Stimulated activated naive CD8-positive, alpha-beta T cell treated with anti-CD3 and anti-CD28 coated beads, Interleukin-15, Interleukin-2, amounts not matched to agents 100 U/mL and 50 U/mL, for 24 hours (primary cell): Measurements from ENCODE around the gene COX11.

ENCODE experiments used
- ATAC-seq: fragments of 150-1000 bp; cut with Tn5 transposase; one replicate; pipeline ENCODE4 v1.10.0; 2021
- DNase-seq: peaks from one replicate; pipeline ENCODE4 v3.0.0; 2021

Gene COX11

GRCh38 chr17:54968262-54968987, at the start of gene COX11, which contains the start of gene STXBP4:
Gene COX11, minus strand, starts transcription at chr17:54968654. Its CDS starts 8 bp downstream, at chr17:54968646.
Gene STXBP4, plus strand, starts transcription at chr17:54968765. Its CDS starts 17,455 bp downstream, at chr17:54986220.
- ATAC-seq (peak; percentile 95), DNase-seq (peak; percentile 90)

GRCh38 chr17:55005520-55005919, 37.1 kb upstream of the COX11 start:
- ATAC-seq (no peak), DNase-seq (no peak)

- DNase-seq, result no peak
- no peak for ATAC-seq
Measured at GRCh38 chr17:55004484-55004883, 36.0 kb upstream of the COX11 start.

GRCh38 chr17:55002458-55002857, 34.0 kb upstream of the COX11 start:
- no peak for DNase-seq
- ATAC-seq, result no peak

GRCh38 chr17:54996441-54996840, 28.0 kb upstream of the COX11 start:
- ATAC-seq (no peak), DNase-seq (no peak)

- peak; percentile 63 for ATAC-seq
Measured at GRCh38 chr17:54992797-54993639, 24.6 kb upstream of the COX11 start.

GRCh38 chr17:54991567-54991966, 23.1 kb upstream of the COX11 start:
- no peak for DNase-seq
- no peak for ATAC-seq

More at GRCh38 chr17:54992797-54993639, 24.6 kb upstream of the COX11 start:
- DNase-seq, result no peak

GRCh38 chr17:54990118-54990517, 21.7 kb upstream of the COX11 start:
- ATAC-seq, result no peak

GRCh38 chr17:54985476-54985875, 17.0 kb upstream of the COX11 start:
- DNase-seq, result no peak
- no peak for ATAC-seq

More at GRCh38 chr17:54990118-54990517, 21.7 kb upstream of the COX11 start:
- DNase-seq, result no peak

GRCh38 chr17:54983260-54983659, 14.8 kb upstream of the COX11 start:
- DNase-seq (no peak), ATAC-seq (no peak)

- no peak for DNase-seq
- no peak for ATAC-seq
Measured at GRCh38 chr17:54982399-54982798, 13.9 kb upstream of the COX11 start.

- DNase-seq, result no peak
- no peak for ATAC-seq
Measured at GRCh38 chr17:54980375-54980774, 11.9 kb upstream of the COX11 start.

GRCh38 chr17:54979657-54980056, 11.2 kb upstream of the COX11 start:
- no peak for DNase-seq
- no peak for ATAC-seq

- DNase-seq (no peak), ATAC-seq (no peak)
Measured at GRCh38 chr17:54977744-54978143, 9.3 kb upstream of the COX11 start.

- ATAC-seq (no peak), DNase-seq (no peak)
Measured at GRCh38 chr17:54976316-54976715, 7.9 kb upstream of the COX11 start.

GRCh38 chr17:54974759-54975158, 6.3 kb upstream of the COX11 start:
- no peak for DNase-seq

GRCh38 chr17:54972406-54973138, 4.1 kb upstream of the COX11 start:
- DNase-seq (no peak), ATAC-seq (no peak)

More at GRCh38 chr17:54974759-54975158, 6.3 kb upstream of the COX11 start:
- ATAC-seq, result no peak

GRCh38 chr17:54971901-54972300, 3.4 kb upstream of the COX11 start:
- no peak for DNase-seq
- no peak for ATAC-seq

GRCh38 chr17:54971147-54971546, 2.7 kb upstream of the COX11 start:
- no peak for DNase-seq
- no peak for ATAC-seq

GRCh38 chr17:54969658-54970572, 1.5 kb upstream of the COX11 start:
- ATAC-seq, result no peak
- no peak for DNase-seq

- ATAC-seq (peak; percentile 30), DNase-seq (no peak)
Measured at GRCh38 chr17:54968988-54969332, 506 bp upstream of the COX11 start.
